IMR-90 (cell line): Measurements from ENCODE around the gene DTX3L. TPM values are rescaled to one million over a fixed set of nuclear protein-coding genes. Genes with fewer than 3 reads are reported as not detected.

Experiments used
- ATAC-seq: fragments of 200-7000 bp; cut with Tn5 transposase; 2 replicates; pipeline ENCODE4 v1.9.1; 2020; ENCODE audit warnings: low read depth, mild to moderate bottlenecking, moderate library complexity
- BruUV-seq: library from RNA; stranded (reverse); fragments of 400-500 nt; replicated peaks from 2 replicates; lab custom pipeline; 2021; lab: Mats Ljungman, UMichigan
- CTCF ChIA-PET: fragments of 300-600 bp; formaldehyde crosslinking; extraction: SDS; loops from one replicate; lab custom pipeline; 2021; ENCODE audit warnings: antibody characterized with exemption; lab: Yijun Ruan, JAX
- POLR2A ChIA-PET: fragments of 300-600 bp; sonication (Branson Sonifier 250); formaldehyde crosslinking; loops from one replicate; lab custom pipeline; 2022; ENCODE audit warnings: antibody characterized with exemption; ENCODE audit not compliant: unreplicated experiment; lab: Charles Lee
- DNase-seq: peaks from one replicate; pipeline ENCODE4 v3.0.0; 2013
- H2AFZ ChIP-seq: replicated peaks from 2 replicates; pipeline ENCODE3; 2013; ENCODE audit warnings: low read length, mild to moderate bottlenecking; ENCODE audit not compliant: poor library complexity
- H2AK5ac ChIP-seq: 2 replicates; pipeline ENCODE4 v1.6.1; 2013; ENCODE audit warnings: low read depth, low read length, inconsistent platforms
- H2AK9ac ChIP-seq: replicated peaks from 2 replicates; pipeline ENCODE3; 2013; ENCODE audit warnings: mild to moderate bottlenecking, low read depth, low read length, moderate library complexity; ENCODE audit not compliant: poor library complexity
- H2BK120ac ChIP-seq: 2 replicates; pipeline ENCODE4 v1.6.1; 2013; ENCODE audit warnings: low read depth, low read length, inconsistent platforms
- H2BK15ac ChIP-seq: 3 replicates; pipeline ENCODE4 v1.6.1; 2013; ENCODE audit warnings: low read depth, low read length, inconsistent platforms
- H2BK20ac ChIP-seq: 2 replicates; pipeline ENCODE4 v1.6.1; 2013; ENCODE audit warnings: low read depth, mild to moderate bottlenecking, inconsistent platforms, low read length, moderate library complexity
- H2BK5ac ChIP-seq: 2 replicates; pipeline ENCODE4 v1.6.1; 2013; ENCODE audit warnings: mild to moderate bottlenecking, low read depth, low read length, inconsistent platforms; ENCODE audit not compliant: poor library complexity, severe bottlenecking
- H3K14ac ChIP-seq: replicated peaks from 2 replicates; pipeline ENCODE4 v1.6.1; 2013; ENCODE audit warnings: low read depth, low read length, inconsistent platforms
- H3K18ac ChIP-seq: 2 replicates; pipeline ENCODE4 v1.6.1; 2013; ENCODE audit warnings: low read depth, low read length, control low read depth
- H3K23ac ChIP-seq: 2 replicates; pipeline ENCODE4 v1.6.1; 2013; ENCODE audit warnings: low read depth, low read length, inconsistent platforms
- H3K27ac ChIP-seq: 2 replicates; pipeline ENCODE4 v1.5.1; 2013; ENCODE audit warnings: mild to moderate bottlenecking, control low read depth, low read length; ENCODE audit not compliant: insufficient read depth
- H3K27me3 ChIP-seq: 2 replicates; pipeline ENCODE4 v1.6.1; 2013; ENCODE audit warnings: low read length; ENCODE audit not compliant: control insufficient read depth, insufficient read depth
- H3K36me3 ChIP-seq: 2 replicates; pipeline ENCODE4 v1.6.1; 2013; ENCODE audit warnings: low read length, mixed read lengths; ENCODE audit not compliant: control insufficient read depth, insufficient read depth
- H3K4ac ChIP-seq: 2 replicates; pipeline ENCODE4 v1.6.1; 2013; ENCODE audit warnings: low read depth, low read length, inconsistent platforms
- H3K4me1 ChIP-seq: 2 replicates; pipeline ENCODE4 v1.6.1; 2013; ENCODE audit warnings: low read length, mixed read lengths; ENCODE audit not compliant: control insufficient read depth, insufficient read depth
- H3K4me2 ChIP-seq: 2 replicates; pipeline ENCODE4 v1.6.1; 2013; ENCODE audit warnings: low read depth, mild to moderate bottlenecking, control low read depth, low read length, moderate library complexity
- H3K4me3 ChIP-seq: 2 replicates; pipeline ENCODE4 v1.5.1; 2013; ENCODE audit warnings: low read depth, mild to moderate bottlenecking, control low read depth, low read length, moderate library complexity; ENCODE audit not compliant: insufficient read depth
- H3K56ac ChIP-seq: 2 replicates; pipeline ENCODE4 v1.6.1; 2013; ENCODE audit warnings: low read length, inconsistent platforms; ENCODE audit not compliant: insufficient read depth; ENCODE audit errors: extremely low read depth
- H3K79me1 ChIP-seq, 2 experiments: 2 replicates each; pipeline ENCODE4 v1.6.1; 2013; ENCODE audit warnings: low read length in 2 of 2, inconsistent platforms in 1 of 2, low read depth in 1 of 2
- H3K9ac ChIP-seq: 2 replicates; pipeline ENCODE4 v1.6.1; 2013; ENCODE audit warnings: low read depth, low read length, control low read depth
- H3K9me1 ChIP-seq: 2 replicates; pipeline ENCODE4 v1.6.1; 2013; ENCODE audit warnings: low read length, inconsistent platforms; ENCODE audit not compliant: insufficient read depth
- H3K9me3 ChIP-seq: 2 replicates; pipeline ENCODE4 v1.6.1; 2013; ENCODE audit warnings: low read length; ENCODE audit not compliant: control insufficient read depth, insufficient read depth
- H4K20me1 ChIP-seq: 2 replicates; pipeline ENCODE4 v1.6.1; 2013; ENCODE audit warnings: low read length, inconsistent platforms; ENCODE audit not compliant: insufficient read depth
- H4K5ac ChIP-seq: 2 replicates; pipeline ENCODE4 v1.6.1; 2013; ENCODE audit warnings: mild to moderate bottlenecking, low read depth, low read length, control low read depth
- H4K8ac ChIP-seq, 2 experiments: 2 replicates each; pipeline ENCODE4 v1.6.1; 2013; ENCODE audit warnings: low read depth in 2 of 2, low read length in 2 of 2, control low read depth in 1 of 2, inconsistent platforms in 1 of 2
- H4K91ac ChIP-seq: 2 replicates; pipeline ENCODE4 v1.6.1; 2013; ENCODE audit warnings: low read depth, low read length, inconsistent platforms; ENCODE audit not compliant: insufficient read depth
- BHLHE40 ChIP-seq: fragments of 150-350 bp; IDR thresholded peaks from 2 replicates; pipeline ENCODE4 v1.6.1; 2016; ENCODE audit warnings: mild to moderate bottlenecking, low read depth, low read length
- CEBPB ChIP-seq: IDR thresholded peaks from 2 replicates; pipeline ENCODE4 v1.6.1; 2012; ENCODE audit warnings: low read depth, low read length, improper control_type of control experiment
- CHD1 ChIP-seq: IDR thresholded peaks from 2 replicates; pipeline ENCODE4 v1.6.1; 2012; ENCODE audit warnings: low read depth, low read length, improper control_type of control experiment
- CTCF ChIP-seq: conservative IDR thresholded peaks from 2 replicates; pipeline ENCODE4 v1.5.1; 2012; ENCODE audit warnings: mild to moderate bottlenecking, low read depth, low read length, improper control_type of control experiment
- MAFK ChIP-seq: IDR thresholded peaks from 2 replicates; pipeline ENCODE4 v1.6.1; 2012; ENCODE audit warnings: low read depth, low read length, improper control_type of control experiment
- MAZ ChIP-seq: IDR thresholded peaks from 2 replicates; pipeline ENCODE4 v1.6.1; 2012; ENCODE audit warnings: low read depth, mild to moderate bottlenecking, low read length, improper control_type of control experiment, moderate library complexity, borderline replicate concordance
- MXI1 ChIP-seq: IDR thresholded peaks from 2 replicates; pipeline ENCODE4 v1.6.1; 2012; ENCODE audit warnings: low read depth, mild to moderate bottlenecking, low read length, moderate library complexity, borderline replicate concordance
- NFE2L2 ChIP-seq: fragments of 150-350 bp; IDR thresholded peaks from 2 replicates; pipeline ENCODE4 v1.6.1; 2016; ENCODE audit warnings: low read depth, mild to moderate bottlenecking, low read length
- RAD21 ChIP-seq: IDR thresholded peaks from 2 replicates; pipeline ENCODE4 v1.6.1; 2012; ENCODE audit warnings: low read length, improper control_type of control experiment
- RCOR1 ChIP-seq: IDR thresholded peaks from 2 replicates; pipeline ENCODE4 v1.6.1; 2012; ENCODE audit warnings: mild to moderate bottlenecking, low read length, improper control_type of control experiment; ENCODE audit not compliant: insufficient replicate concordance
- SMC3 ChIP-seq: fragments of 150-350 bp; IDR thresholded peaks from 2 replicates; pipeline ENCODE4 v1.6.1; 2016; ENCODE audit warnings: low read depth, mild to moderate bottlenecking, antibody characterized with exemption, low read length, moderate library complexity
- USF2 ChIP-seq: fragments of 150-350 bp; IDR thresholded peaks from 2 replicates; pipeline ENCODE4 v1.6.1; 2017; ENCODE audit warnings: mild to moderate bottlenecking, antibody characterized with exemption, low read length, low read depth
- WGBS, 2 experiments: methylation state at CpG; one replicate each; pipeline versions ENCODE4 v1.1.5 to v1.1.7; 2013; ENCODE audit warnings: missing lambda C conversion rate in 2 of 2; ENCODE audit not compliant: insufficient read length in 1 of 2; ENCODE audit errors: extremely low coverage in 2 of 2; 5-methylcytosine and 5-hydroxymethylcytosine counted together
- dilution Hi-C: fragments of 300-500 bp; cut with HindIII; formaldehyde crosslinking; loops from one replicate; pipeline ENCODE4 v1.14.3; 2018; ENCODE audit warnings: low sequenced_read_pairs; ENCODE audit not compliant: unreplicated experiment
- in situ Hi-C: fragments of 300-500 bp; cut with MboI; formaldehyde crosslinking; loops from 3 replicates; pipeline ENCODE4 v1.14.3; 2019; ENCODE audit warnings: low sequenced_read_pairs, inconsistent platforms, mixed read lengths
- intact Hi-C: fragments of 100-400 bp; cut with micrococcal nuclease; formaldehyde crosslinking; loops from 2 replicates; pipeline ENCODE4 v1.10.0; 2022
- polyA plus RNA-seq, 3 experiments: library from polyadenylated mRNA; depleted of rRNA; stranded (reverse); fragments of >200 nt; gene quantifications; 2 replicates each; pipeline ENCODE4 v1.2.3, GENCODE V29; 2012; ENCODE audit warnings: low replicate concordance in 1 of 3
- total RNA-seq: library from RNA; depleted of rRNA; stranded (reverse); fragments of >200 nt; gene quantifications from 2 replicates; pipeline ENCODE4 v1.2.3, GENCODE V29; 2012
- TF ChIP-seq, protein P1 (sequence below): fragments of 150-350 bp; IDR thresholded peaks from 2 replicates; pipeline ENCODE4 v1.6.1; 2016; ENCODE audit warnings: low read depth, mild to moderate bottlenecking, low read length, moderate library complexity, borderline replicate concordance

The DTX3L gene
- total and polyA plus RNA-seq, 2 of the 4 experiments (the other 2 are of a cell fraction) = 4.1 to 7.9 TPM

DNA sequence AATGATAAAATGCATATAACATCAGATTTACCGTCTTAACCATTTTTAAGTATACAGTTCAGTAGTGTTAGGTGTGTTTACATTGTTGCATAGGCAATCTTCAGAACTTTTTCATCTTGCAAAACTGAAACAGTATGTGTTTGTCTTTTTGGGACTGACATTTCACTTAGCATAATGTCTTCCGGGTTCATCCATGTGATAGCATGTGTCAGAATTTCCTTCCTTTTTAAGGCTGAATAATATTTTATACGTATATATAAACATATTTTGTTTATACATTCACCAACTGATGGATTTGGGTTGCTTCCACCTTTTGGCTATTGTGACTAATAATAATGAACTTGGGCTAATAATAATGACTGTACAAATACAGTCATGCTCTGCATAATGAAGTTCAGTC is 16.3 kb downstream of the DTX3L start:
- in situ Hi-C loops = no loop called here
- peaks cover 1% of the 10 kb centered on the region; the same call in 1 of the 2 replicates for H3K4me1 ChIP-seq
- dilution Hi-C loops = no loop called here
- H3K23ac ChIP-seq = no peak overlapping the region
- H3K18ac ChIP-seq = no peak overlapping the region
- ATAC-seq (no peak), DNase-seq (no peak)
- no peaks in the 10 kb centered on the region for H3K36me3 ChIP-seq
- H3K14ac ChIP-seq = no peak overlapping the region
- no peak overlapping the region for H2BK5ac ChIP-seq
- H3K4me3 ChIP-seq = no peak overlapping the region
- H2AK9ac ChIP-seq = no peak overlapping the region
- TF ChIP-seq RCOR1 (no peak), CTCF (no peak), RAD21 (no peak), MAZ (no peak), SMC3 (no peak), NFE2L2 (no peak), MAFK (no peak), CEBPB (no peak), BHLHE40 (no peak), MXI1 (no peak), USF2 (no peak), CHD1 (no peak)
- TF ChIP-seq, protein P1, sequence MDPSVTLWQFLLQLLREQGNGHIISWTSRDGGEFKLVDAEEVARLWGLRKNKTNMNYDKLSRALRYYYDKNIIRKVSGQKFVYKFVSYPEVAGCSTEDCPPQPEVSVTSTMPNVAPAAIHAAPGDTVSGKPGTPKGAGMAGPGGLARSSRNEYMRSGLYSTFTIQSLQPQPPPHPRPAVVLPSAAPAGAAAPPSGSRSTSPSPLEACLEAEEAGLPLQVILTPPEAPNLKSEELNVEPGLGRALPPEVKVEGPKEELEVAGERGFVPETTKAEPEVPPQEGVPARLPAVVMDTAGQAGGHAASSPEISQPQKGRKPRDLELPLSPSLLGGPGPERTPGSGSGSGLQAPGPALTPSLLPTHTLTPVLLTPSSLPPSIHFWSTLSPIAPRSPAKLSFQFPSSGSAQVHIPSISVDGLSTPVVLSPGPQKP = no peak
- peaks cover 7% of the 10 kb centered on the region for H3K9me3 ChIP-seq
- no peak overlapping the region for H3K9ac ChIP-seq
- H2BK15ac ChIP-seq = no peak overlapping the region
- no peak overlapping the region for H2BK120ac ChIP-seq
- intact Hi-C loops = no loop called here
- H4K8ac ChIP-seq = no peak overlapping the region
- no peak overlapping the region for H4K5ac ChIP-seq
- H3K27ac ChIP-seq = no peak overlapping the region
- no peaks in the 10 kb centered on the region for H3K27me3 ChIP-seq
- H4K20me1 ChIP-seq = no peaks in the 10 kb centered on the region
- WGBS, 2 experiments = no CpG with 5 or more reads among the region's 3 CpGs
- ChIA-PET CTCF (no interaction called here), POLR2A (no interaction called here)
- no peak overlapping the region for H3K56ac ChIP-seq
- no peak overlapping the region for H4K91ac ChIP-seq
- no peaks in the 10 kb centered on the region for H3K9me1 ChIP-seq
- H3K4me2 ChIP-seq = no peak overlapping the region
- no TSS peak for BruUV-seq
- no peak overlapping the region for H2BK20ac ChIP-seq
- H3K79me1 ChIP-seq = no peaks in the 10 kb centered on the region
- H3K4ac ChIP-seq = no peak overlapping the region
- H2AK5ac ChIP-seq = no peak overlapping the region
- no peak overlapping the region for H2AFZ ChIP-seq
